ENCODE measurements around the gene CASP7. TPM values are rescaled to one million over a fixed set of nuclear protein-coding genes. Genes with fewer than 3 reads are reported as not detected.

Gene CASP7
- total and polyA plus RNA-seq, 12 donors: 7.1 to 25.1 (median 17.2) TPM

DNA sequence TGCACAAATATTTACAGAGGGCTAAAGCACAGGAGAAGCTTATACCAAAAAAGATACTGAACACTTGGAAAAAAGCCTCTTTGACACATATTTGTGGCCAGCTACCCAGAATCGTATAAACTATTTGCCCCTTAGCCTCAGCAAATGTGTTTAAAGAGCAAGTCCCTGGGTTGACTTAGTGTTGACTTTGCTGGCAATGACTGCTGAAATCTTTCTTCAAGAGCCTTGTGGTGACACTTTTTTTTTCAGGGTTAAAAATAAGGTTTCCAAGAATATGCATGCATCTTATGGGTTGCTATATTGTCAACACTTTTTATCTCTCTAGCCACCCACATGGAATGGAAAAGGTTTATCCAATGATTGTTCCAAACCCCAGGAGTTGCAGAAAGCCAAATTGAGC lies 56.9 kb downstream of the CASP7 start:
- H3K4me1 ChIP-seq (replicated peaks in 1 of 2): no peaks in the 10 kb centered on the region
- no peaks in the 10 kb centered on the region for H3K36me3 ChIP-seq (replicated peaks in 1 of 2)
- WGBS, 4 donors: 35 to 38% (median 36%) methylated on average over 1 of the region's 1 CpG
- intact Hi-C loops (cut with DNase I): no loop called here
- DNase-seq: no peak
- no peak overlapping the region for H3K4me3 ChIP-seq
- H3K27ac ChIP-seq: no peak overlapping the region
- no peaks in the 10 kb centered on the region for H3K27me3 ChIP-seq
- TF ChIP-seq, protein P1, sequence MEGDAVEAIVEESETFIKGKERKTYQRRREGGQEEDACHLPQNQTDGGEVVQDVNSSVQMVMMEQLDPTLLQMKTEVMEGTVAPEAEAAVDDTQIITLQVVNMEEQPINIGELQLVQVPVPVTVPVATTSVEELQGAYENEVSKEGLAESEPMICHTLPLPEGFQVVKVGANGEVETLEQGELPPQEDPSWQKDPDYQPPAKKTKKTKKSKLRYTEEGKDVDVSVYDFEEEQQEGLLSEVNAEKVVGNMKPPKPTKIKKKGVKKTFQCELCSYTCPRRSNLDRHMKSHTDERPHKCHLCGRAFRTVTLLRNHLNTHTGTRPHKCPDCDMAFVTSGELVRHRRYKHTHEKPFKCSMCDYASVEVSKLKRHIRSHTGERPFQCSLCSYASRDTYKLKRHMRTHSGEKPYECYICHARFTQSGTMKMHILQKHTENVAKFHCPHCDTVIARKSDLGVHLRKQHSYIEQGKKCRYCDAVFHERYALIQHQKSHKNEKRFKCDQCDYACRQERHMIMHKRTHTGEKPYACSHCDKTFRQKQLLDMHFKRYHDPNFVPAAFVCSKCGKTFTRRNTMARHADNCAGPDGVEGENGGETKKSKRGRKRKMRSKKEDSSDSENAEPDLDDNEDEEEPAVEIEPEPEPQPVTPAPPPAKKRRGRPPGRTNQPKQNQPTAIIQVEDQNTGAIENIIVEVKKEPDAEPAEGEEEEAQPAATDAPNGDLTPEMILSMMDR (IDR thresholded peaks at IDR 0.05): no peak
- no peak for TF ChIP-seq POLR2A (IDR thresholded peaks at IDR 0.05)
- no peaks in the 10 kb centered on the region for H3K9me3 ChIP-seq (replicated peaks in 1 of 3)

DNA sequence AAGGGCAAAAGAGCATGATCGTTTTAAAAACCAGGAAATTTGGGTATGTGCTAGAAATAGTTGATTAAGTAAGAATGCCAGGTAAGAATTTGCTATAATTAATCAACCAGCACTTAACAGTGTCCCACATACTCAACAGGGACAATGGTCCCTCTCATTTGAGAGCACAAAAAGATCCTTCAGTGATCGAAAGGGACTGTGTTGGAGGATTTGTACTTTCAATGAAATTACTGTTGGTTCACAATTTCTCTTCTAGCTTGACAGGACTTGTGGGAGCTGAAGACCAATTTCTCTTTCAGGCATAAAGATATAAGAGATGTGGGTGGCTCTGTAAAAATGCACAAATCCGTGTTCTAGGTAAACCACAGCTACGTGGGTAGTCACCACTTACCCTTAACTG lies 59.3 kb downstream of the CASP7 start:
- Histone ChIP-seq H3K27me3 (no peaks in the 10 kb centered on the region), H3K27ac (no peak overlapping the region), H3K4me3 (no peak overlapping the region), H3K4me1 (replicated peaks in 1 of 2) (no peaks in the 10 kb centered on the region), H3K36me3 (replicated peaks in 1 of 2) (no peaks in the 10 kb centered on the region), H3K9me3 (replicated peaks in 1 of 3) (no peaks in the 10 kb centered on the region)
- 65 to 73% (median 68%) methylated on average over 4 of the region's 4 CpGs for WGBS, 4 donors
- intact Hi-C loops (cut with DNase I): no loop called here
- DNase-seq: no peak
- no peak for TF ChIP-seq POLR2A (IDR thresholded peaks at IDR 0.05)
- TF ChIP-seq, protein P1 (IDR thresholded peaks at IDR 0.05): no peak

DNA sequence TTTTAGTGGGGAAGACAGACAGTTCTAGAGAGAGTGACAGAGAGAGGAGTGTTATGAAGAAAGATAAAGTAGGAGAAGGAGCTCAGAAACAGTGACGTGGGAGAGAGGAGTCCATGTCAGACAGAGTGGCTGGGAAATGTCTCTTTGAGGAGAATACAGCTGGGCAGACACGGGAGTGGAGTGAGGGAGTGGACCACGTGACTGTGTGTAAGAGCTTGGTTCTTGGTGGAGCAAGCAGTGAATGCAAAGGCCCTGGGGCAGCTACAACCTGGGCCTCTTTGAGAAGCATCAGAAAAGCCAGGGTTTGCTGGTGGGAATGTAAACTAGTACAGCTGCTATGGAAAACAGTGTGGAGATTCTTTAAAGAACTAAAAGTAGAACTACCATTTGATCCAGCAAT lies 59.9 kb downstream of the CASP7 start:
- Histone ChIP-seq H3K27ac (no peak overlapping the region), H3K4me3 (no peak overlapping the region), H3K36me3 (replicated peaks in 1 of 2) (no peaks in the 10 kb centered on the region), H3K4me1 (replicated peaks in 1 of 2) (no peaks in the 10 kb centered on the region), H3K9me3 (replicated peaks in 1 of 3) (no peaks in the 10 kb centered on the region), H3K27me3 (no peaks in the 10 kb centered on the region)
- 51 to 69% (median 68%) methylated on average over 3 of the region's 3 CpGs for WGBS, 4 donors
- DNase-seq: no peak
- intact Hi-C loops (cut with DNase I): no loop called here
- TF ChIP-seq, protein P1 (IDR thresholded peaks at IDR 0.05): no peak
- no peak for TF ChIP-seq POLR2A (IDR thresholded peaks at IDR 0.05)

DNA sequence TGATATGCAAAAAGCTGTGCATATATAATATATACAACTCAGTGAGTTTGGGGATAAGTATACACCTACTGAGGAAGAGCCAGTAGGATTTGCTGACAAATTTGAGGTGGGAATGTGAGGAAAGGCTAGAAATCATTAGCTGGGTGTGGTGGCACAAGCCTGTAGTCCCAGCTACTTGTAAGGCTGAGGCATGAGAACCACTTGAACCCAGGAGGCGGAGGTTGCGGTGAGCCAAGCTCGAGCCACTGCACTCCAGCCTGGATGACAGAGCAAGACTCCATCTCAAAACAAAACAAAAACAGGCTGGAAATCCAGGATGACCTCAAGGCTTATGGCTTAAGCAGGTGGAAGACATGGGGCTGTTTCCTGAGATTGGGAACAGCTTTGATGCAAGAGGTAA lies 61.1 kb downstream of the CASP7 start:
- H3K36me3 ChIP-seq (replicated peaks in 1 of 2): no peaks in the 10 kb centered on the region
- no peaks in the 10 kb centered on the region for H3K4me1 ChIP-seq (replicated peaks in 1 of 2)
- no peak overlapping the region for H3K4me3 ChIP-seq
- intact Hi-C loops (cut with DNase I): no loop called here
- H3K27ac ChIP-seq: no peak overlapping the region
- no peak for TF ChIP-seq POLR2A (IDR thresholded peaks at IDR 0.05)
- TF ChIP-seq, protein P1 (IDR thresholded peaks at IDR 0.05): no peak
- no peaks in the 10 kb centered on the region for H3K9me3 ChIP-seq (replicated peaks in 1 of 3)
- WGBS, 4 donors: 84 to 92% (median 91%) methylated on average over 3 of the region's 3 CpGs
- no peaks in the 10 kb centered on the region for H3K27me3 ChIP-seq
- DNase-seq: no peak
